ENCODE results near the gene WDR70.

The WDR70 gene

GRCh38 chr5:37628876-37629275 is 249.8 kb downstream of the WDR70 start:
- Histone ChIP-seq H3K9me3 (ENCODE audit: insufficient read depth, low read length) (peaks cover 10% of the 10 kb centered on the region; the same call in 1 of the 2 replicates), H3K27me3 (ENCODE audit: low read length) (no peaks in the 10 kb centered on the region), H3K4me3 (ENCODE audit: insufficient read depth, low read length, poor library complexity, severe bottlenecking) (no peak overlapping the region), H3K79me2 (ENCODE audit: insufficient read depth, low read length) (no peaks in the 10 kb centered on the region), H3K4me2 (ENCODE audit: low read depth, low read length, poor library complexity, severe bottlenecking) (no peak overlapping the region), H2AFZ (ENCODE audit: low read depth, low read length, severe bottlenecking) (no peak overlapping the region), H3K9me2 (replicated peaks; ENCODE audit: insufficient read depth, low read length) (no peaks in the 10 kb centered on the region), H3K9ac (ENCODE audit: low read length) (no peak overlapping the region), H4K20me1 (ENCODE audit: low read depth, low read length) (no peaks in the 10 kb centered on the region), H3K27ac (ENCODE audit: low read depth, low read length) (no peak overlapping the region), H3K36me3 (ENCODE audit: low read length) (peaks cover 11% of the 10 kb centered on the region), H3F3A (ENCODE audit: insufficient read depth) (no peaks in the 10 kb centered on the region)
- TF ChIP-seq CTCF (IDR thresholded peaks at IDR 0.05; ENCODE audit: insufficient read depth, low read length, poor library complexity, severe bottlenecking) (no peak), EZH2phosphoT487 (conservative IDR thresholded peaks at IDR 0.05; ENCODE audit: low read length) (no peak)

GRCh38 chr5:37631939-37632338 is 252.8 kb downstream of the WDR70 start:
- TF ChIP-seq CTCF (IDR thresholded peaks at IDR 0.05; ENCODE audit: insufficient read depth, low read length, poor library complexity, severe bottlenecking), result no peak
- no peak for TF ChIP-seq EZH2phosphoT487 (conservative IDR thresholded peaks at IDR 0.05; ENCODE audit: low read length)
- H3K27me3 ChIP-seq (ENCODE audit: low read length), result no peaks in the 10 kb centered on the region
- H3F3A ChIP-seq (ENCODE audit: insufficient read depth), result no peaks in the 10 kb centered on the region
- peaks cover 10% of the 10 kb centered on the region; the same call in 1 of the 2 replicates for H3K9me3 ChIP-seq (ENCODE audit: insufficient read depth, low read length)
- no peak overlapping the region for H3K4me2 ChIP-seq (ENCODE audit: low read depth, low read length, poor library complexity, severe bottlenecking)
- no peaks in the 10 kb centered on the region for H3K9me2 ChIP-seq (replicated peaks; ENCODE audit: insufficient read depth, low read length)
- H3K36me3 ChIP-seq (ENCODE audit: low read length), result peaks cover 11% of the 10 kb centered on the region
- no peak overlapping the region for H3K4me3 ChIP-seq (ENCODE audit: insufficient read depth, low read length, poor library complexity, severe bottlenecking)
- no peak overlapping the region for H3K27ac ChIP-seq (ENCODE audit: low read depth, low read length)
- H4K20me1 ChIP-seq (ENCODE audit: low read depth, low read length), result no peaks in the 10 kb centered on the region
- H3K9ac ChIP-seq (ENCODE audit: low read length), result no peak overlapping the region
- no peak overlapping the region for H2AFZ ChIP-seq (ENCODE audit: low read depth, low read length, severe bottlenecking)
- no peaks in the 10 kb centered on the region for H3K79me2 ChIP-seq (ENCODE audit: insufficient read depth, low read length)

GRCh38 chr5:37637165-37637845 is 258.2 kb downstream of the WDR70 start:
- TF ChIP-seq CTCF (IDR thresholded peaks at IDR 0.05; ENCODE audit: insufficient read depth, low read length, poor library complexity, severe bottlenecking), result no peak
- no peak overlapping the region for H3K9ac ChIP-seq (ENCODE audit: low read length)
- no peaks in the 10 kb centered on the region for H4K20me1 ChIP-seq (ENCODE audit: low read depth, low read length)

More at GRCh38 chr5:37637165-37637845, 258.2 kb downstream of the WDR70 start:
- no peaks in the 10 kb centered on the region for H3K36me3 ChIP-seq (ENCODE audit: low read length)
- no peak overlapping the region for H3K4me3 ChIP-seq (ENCODE audit: insufficient read depth, low read length, poor library complexity, severe bottlenecking)
- no peaks in the 10 kb centered on the region for H3K79me2 ChIP-seq (ENCODE audit: insufficient read depth, low read length)
- no peaks in the 10 kb centered on the region for H3K9me2 ChIP-seq (replicated peaks; ENCODE audit: insufficient read depth, low read length)
- no peaks in the 10 kb centered on the region for H3K27me3 ChIP-seq (ENCODE audit: low read length)
- no peak overlapping the region for H2AFZ ChIP-seq (ENCODE audit: low read depth, low read length, severe bottlenecking)
- H3F3A ChIP-seq (ENCODE audit: insufficient read depth), result no peaks in the 10 kb centered on the region
- no peaks in the 10 kb centered on the region for H3K9me3 ChIP-seq (ENCODE audit: insufficient read depth, low read length)
- H3K27ac ChIP-seq (ENCODE audit: low read depth, low read length), result no peak overlapping the region
- H3K4me2 ChIP-seq (ENCODE audit: low read depth, low read length, poor library complexity, severe bottlenecking), result no peak overlapping the region
